Measurements from ENCODE around the gene NPTN.

- TF ChIP-seq ARNT (IDR thresholded peaks at IDR 0.05) (no peak), NFRKB (IDR thresholded peaks at IDR 0.05) (no peak), HDGF (IDR thresholded peaks at IDR 0.05; ENCODE audit: borderline replicate concordance) (no peak), FOXK2 (IDR thresholded peaks at IDR 0.05) (no peak), SP1 (IDR thresholded peaks at IDR 0.05) (no peak), FOXM1 (IDR thresholded peaks at IDR 0.05; ENCODE audit: borderline replicate concordance) (no peak), TARDBP (IDR thresholded peaks at IDR 0.05) (no peak), SUZ12 (IDR thresholded peaks at IDR 0.05) (no peak), FOXA1 (IDR thresholded peaks at IDR 0.05) (no peak)
Measured at GRCh38 chr15:73572296-73572695, 60.9 kb downstream of the NPTN start.

Data from HEK293T (cell line).